ENCODE measurements around the gene CRY1. TPM values are rescaled to one million over a fixed set of nuclear protein-coding genes. Genes with fewer than 3 reads are reported as not detected.

The CRY1 gene
- total RNA-seq, 1 experiment from 2014 or later, result 19.4 TPM

DNA sequence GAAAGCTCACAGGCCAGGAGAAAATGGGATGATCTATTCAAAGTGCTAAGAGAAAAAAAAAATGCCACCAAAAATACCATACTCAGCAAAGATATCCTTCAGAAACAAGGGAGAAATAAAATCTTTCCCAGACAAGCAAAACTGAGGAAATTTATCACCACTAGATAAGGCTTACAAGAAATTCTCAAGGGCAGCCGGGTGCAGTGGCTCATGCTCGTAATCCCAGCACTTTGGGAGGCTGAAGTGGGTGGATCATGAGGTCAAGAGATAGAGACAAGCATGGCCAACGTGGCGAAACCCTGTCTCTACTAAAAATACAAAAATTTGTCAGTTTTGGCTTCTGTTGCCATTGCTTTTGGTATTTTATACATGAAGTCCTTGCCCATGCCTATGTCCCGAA, 48.2 kb downstream of the CRY1 start:
- Mint-ChIP-seq H3K27me3 (ENCODE audit: insufficient read depth, unreplicated experiment) (no peaks in the 10 kb centered on the region), H3K9me3 (ENCODE audit: unreplicated experiment) (peaks cover 35% of the 10 kb centered on the region), H3K4me3 (ENCODE audit: unreplicated experiment) (no peak overlapping the region), H3K27ac (ENCODE audit: unreplicated experiment) (no peak overlapping the region), H3K4me1 (ENCODE audit: low read depth, unreplicated experiment) (no peaks in the 10 kb centered on the region), H3K36me3 (ENCODE audit: insufficient read depth, unreplicated experiment) (no peaks in the 10 kb centered on the region)
- peaks cover 10% of the 10 kb centered on the region for H3K4me1 ChIP-seq
- ChIA-PET POLR2A (no interaction called here), CTCF (no interaction called here)
- no peaks in the 10 kb centered on the region for H3K27me3 ChIP-seq (replicated peaks; ENCODE audit: control insufficient read depth, insufficient read depth, low read length)
- BruUV-seq (replicated peaks), result no TSS peak
- H3K9me3 ChIP-seq, result no peaks in the 10 kb centered on the region
- no peak for DNase-seq
- H3K4me3 ChIP-seq (ENCODE audit: low read depth, low read length), result no peak overlapping the region
- intact Hi-C loops (cut with micrococcal nuclease; ENCODE audit: unreplicated experiment), result no loop called here
- TF ChIP-seq, protein P1, sequence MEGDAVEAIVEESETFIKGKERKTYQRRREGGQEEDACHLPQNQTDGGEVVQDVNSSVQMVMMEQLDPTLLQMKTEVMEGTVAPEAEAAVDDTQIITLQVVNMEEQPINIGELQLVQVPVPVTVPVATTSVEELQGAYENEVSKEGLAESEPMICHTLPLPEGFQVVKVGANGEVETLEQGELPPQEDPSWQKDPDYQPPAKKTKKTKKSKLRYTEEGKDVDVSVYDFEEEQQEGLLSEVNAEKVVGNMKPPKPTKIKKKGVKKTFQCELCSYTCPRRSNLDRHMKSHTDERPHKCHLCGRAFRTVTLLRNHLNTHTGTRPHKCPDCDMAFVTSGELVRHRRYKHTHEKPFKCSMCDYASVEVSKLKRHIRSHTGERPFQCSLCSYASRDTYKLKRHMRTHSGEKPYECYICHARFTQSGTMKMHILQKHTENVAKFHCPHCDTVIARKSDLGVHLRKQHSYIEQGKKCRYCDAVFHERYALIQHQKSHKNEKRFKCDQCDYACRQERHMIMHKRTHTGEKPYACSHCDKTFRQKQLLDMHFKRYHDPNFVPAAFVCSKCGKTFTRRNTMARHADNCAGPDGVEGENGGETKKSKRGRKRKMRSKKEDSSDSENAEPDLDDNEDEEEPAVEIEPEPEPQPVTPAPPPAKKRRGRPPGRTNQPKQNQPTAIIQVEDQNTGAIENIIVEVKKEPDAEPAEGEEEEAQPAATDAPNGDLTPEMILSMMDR (IDR thresholded peaks at IDR 0.05; ENCODE audit: insufficient read depth in 1 of 2, low read depth in 1 of 2, low read length in 1 of 2, severe bottlenecking in 1 of 2, unreplicated experiment in 1 of 2), result no peak
- H3K36me3 ChIP-seq (ENCODE audit: control insufficient read depth, insufficient read depth, low read length), result no peaks in the 10 kb centered on the region

DNA sequence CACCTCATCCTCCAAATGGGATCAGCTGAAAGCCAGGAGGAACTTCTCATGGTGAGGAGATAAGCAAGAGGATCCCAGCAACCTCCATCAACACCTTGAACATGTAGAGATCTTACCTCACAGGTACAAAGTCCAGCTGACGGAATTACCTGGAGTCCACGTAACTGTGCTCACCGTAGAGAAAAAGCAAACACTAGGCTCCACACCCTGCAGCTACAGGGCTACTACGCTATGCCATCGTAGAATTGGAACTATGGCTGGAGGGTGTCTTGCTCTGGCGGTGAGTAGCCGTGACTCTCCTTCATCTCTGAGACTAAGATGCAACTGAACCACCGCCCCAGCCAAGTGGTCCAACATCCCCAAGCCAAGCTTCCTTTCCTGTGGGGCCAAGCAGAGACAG, 50.5 kb downstream of the CRY1 start:
- Mint-ChIP-seq H3K27ac (ENCODE audit: unreplicated experiment) (no peak overlapping the region), H3K36me3 (ENCODE audit: insufficient read depth, unreplicated experiment) (no peaks in the 10 kb centered on the region), H3K27me3 (ENCODE audit: insufficient read depth, unreplicated experiment) (no peaks in the 10 kb centered on the region), H3K4me1 (ENCODE audit: low read depth, unreplicated experiment) (no peaks in the 10 kb centered on the region), H3K9me3 (ENCODE audit: unreplicated experiment) (peaks cover 12% of the 10 kb centered on the region), H3K4me3 (ENCODE audit: unreplicated experiment) (no peak overlapping the region)
- CTCF ChIA-PET, result no interaction called here
- Histone ChIP-seq H3K9me3 (no peaks in the 10 kb centered on the region), H3K4me3 (ENCODE audit: low read depth, low read length) (no peak overlapping the region), H3K36me3 (ENCODE audit: control insufficient read depth, insufficient read depth, low read length) (no peaks in the 10 kb centered on the region), H3K4me1 (peaks cover 10% of the 10 kb centered on the region), H3K27me3 (replicated peaks; ENCODE audit: control insufficient read depth, insufficient read depth, low read length) (no peaks in the 10 kb centered on the region)
- no TSS peak for BruUV-seq (replicated peaks)
- TF ChIP-seq, protein P1 (IDR thresholded peaks at IDR 0.05; ENCODE audit: insufficient read depth in 1 of 2, low read depth in 1 of 2, low read length in 1 of 2, severe bottlenecking in 1 of 2, unreplicated experiment in 1 of 2), result no peak
- DNase-seq, result peak; percentile 35 to 49
- intact Hi-C loops (cut with micrococcal nuclease; ENCODE audit: unreplicated experiment), result no loop called here
- POLR2A ChIA-PET, result interaction anchor here (0.6 kb wide), 1 partner anchor 384 kb away, joined by 3 read pairs; no protein-coding TSS in a partner anchor

DNA sequence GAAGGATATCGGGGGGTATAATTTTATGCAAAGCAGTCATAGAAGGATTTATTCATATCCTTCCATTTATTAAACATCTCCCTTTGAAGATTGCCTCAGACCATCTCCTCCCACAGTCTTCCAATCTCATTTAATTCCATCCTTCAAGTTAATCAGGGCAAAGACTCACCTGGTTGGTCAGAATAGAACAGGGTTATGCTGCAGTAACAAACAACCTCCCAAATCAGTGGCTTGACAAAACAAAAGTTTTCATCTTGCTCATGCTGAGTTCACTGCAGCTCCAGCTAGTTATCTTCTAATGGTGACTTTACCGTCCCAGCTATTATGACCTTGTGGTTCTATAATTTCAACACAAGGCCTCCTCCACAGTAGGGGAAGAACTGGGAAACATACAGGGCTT, 57.6 kb downstream of the CRY1 start:
- intact Hi-C loops (cut with micrococcal nuclease; ENCODE audit: unreplicated experiment), result no loop called here
- CTCF ChIA-PET, result no interaction called here
- no TSS peak for BruUV-seq (replicated peaks)

More for the DNA sequence above, 57.6 kb downstream of the CRY1 start:
- Histone ChIP-seq H3K9me3 (no peaks in the 10 kb centered on the region), H3K36me3 (ENCODE audit: control insufficient read depth, insufficient read depth, low read length) (no peaks in the 10 kb centered on the region), H3K27me3 (replicated peaks; ENCODE audit: control insufficient read depth, insufficient read depth, low read length) (no peaks in the 10 kb centered on the region), H3K4me3 (ENCODE audit: low read depth, low read length) (no peak overlapping the region), H3K4me1 (no peaks in the 10 kb centered on the region)
- no peaks in the 10 kb centered on the region for H3K4me1 Mint-ChIP-seq (ENCODE audit: low read depth, unreplicated experiment)
- TF ChIP-seq, protein P1 (IDR thresholded peaks at IDR 0.05; ENCODE audit: insufficient read depth in 1 of 2, low read depth in 1 of 2, low read length in 1 of 2, severe bottlenecking in 1 of 2, unreplicated experiment in 1 of 2), result no peak
- no peaks in the 10 kb centered on the region for H3K9me3 Mint-ChIP-seq (ENCODE audit: unreplicated experiment)
- no peak overlapping the region for H3K4me3 Mint-ChIP-seq (ENCODE audit: unreplicated experiment)
- POLR2A ChIA-PET, result no interaction called here
- DNase-seq, result no peak
- no peaks in the 10 kb centered on the region for H3K36me3 Mint-ChIP-seq (ENCODE audit: insufficient read depth, unreplicated experiment)
- H3K27ac Mint-ChIP-seq (ENCODE audit: unreplicated experiment), result no peak overlapping the region
- H3K27me3 Mint-ChIP-seq (ENCODE audit: insufficient read depth, unreplicated experiment), result no peaks in the 10 kb centered on the region
